ENCODE measurements around the gene SLC39A11. TPM values are rescaled to one million over a fixed set of nuclear protein-coding genes. Genes with fewer than 3 reads are reported as not detected.

The SLC39A11 gene
- total RNA-seq, 1 donor from 2014 or later: 23.2 TPM

GRCh38 chr17:73128496-73128895 lies 36.0 kb upstream of the SLC39A11 start:
- H3K4me3 Mint-ChIP-seq: no peak overlapping the region
- no peak for DNase-seq (ENCODE audit: extremely low spot score, unreplicated experiment)
- no peak for TF ChIP-seq CTCF (conservative IDR thresholded peaks at IDR 0.05)
- no peaks in the 10 kb centered on the region for H3K27me3 Mint-ChIP-seq
- H3K9me3 Mint-ChIP-seq: no peaks in the 10 kb centered on the region
- H3K4me1 Mint-ChIP-seq (ENCODE audit: unreplicated experiment): peaks cover 5% of the 10 kb centered on the region
- no peak overlapping the region for H3K27ac Mint-ChIP-seq
- H3K36me3 Mint-ChIP-seq: no peaks in the 10 kb centered on the region

GRCh38 chr17:73126716-73127473 lies 34.4 kb upstream of the SLC39A11 start:
- DNase-seq (ENCODE audit: extremely low spot score, unreplicated experiment): no peak
- Mint-ChIP-seq H3K36me3 (no peaks in the 10 kb centered on the region), H3K27me3 (peaks cover 3% of the 10 kb centered on the region)

GRCh38 chr17:73123606-73124320 lies 31.3 kb upstream of the SLC39A11 start:
- Mint-ChIP-seq H3K27ac (no peak overlapping the region), H3K9me3 (no peaks in the 10 kb centered on the region)

More at GRCh38 chr17:73126716-73127473, 34.4 kb upstream of the SLC39A11 start:
- no peak overlapping the region for H3K4me3 Mint-ChIP-seq
- no peak overlapping the region for H3K27ac Mint-ChIP-seq
- H3K4me1 Mint-ChIP-seq (ENCODE audit: unreplicated experiment): peaks cover 6% of the 10 kb centered on the region
- no peak for TF ChIP-seq CTCF (conservative IDR thresholded peaks at IDR 0.05)
- H3K9me3 Mint-ChIP-seq: no peaks in the 10 kb centered on the region

GRCh38 chr17:73122953-73123605 lies 30.6 kb upstream of the SLC39A11 start:
- no peaks in the 10 kb centered on the region for H3K36me3 Mint-ChIP-seq
- no peak for TF ChIP-seq CTCF (conservative IDR thresholded peaks at IDR 0.05)
- H3K27ac Mint-ChIP-seq: no peak overlapping the region
- H3K4me3 Mint-ChIP-seq: no peak overlapping the region
- no peak for DNase-seq (ENCODE audit: extremely low spot score, unreplicated experiment)
- peaks cover 5% of the 10 kb centered on the region for H3K4me1 Mint-ChIP-seq (ENCODE audit: unreplicated experiment)
- H3K9me3 Mint-ChIP-seq: no peaks in the 10 kb centered on the region
- H3K27me3 Mint-ChIP-seq: peaks cover 3% of the 10 kb centered on the region

More at GRCh38 chr17:73123606-73124320, 31.3 kb upstream of the SLC39A11 start:
- Mint-ChIP-seq H3K36me3 (no peaks in the 10 kb centered on the region), H3K4me3 (no peak overlapping the region), H3K27me3 (peaks cover 3% of the 10 kb centered on the region), H3K4me1 (ENCODE audit: unreplicated experiment) (peaks cover 5% of the 10 kb centered on the region)
- no peak for DNase-seq (ENCODE audit: extremely low spot score, unreplicated experiment)
- no peak for TF ChIP-seq CTCF (conservative IDR thresholded peaks at IDR 0.05)

- H3K9me3 Mint-ChIP-seq: no peaks in the 10 kb centered on the region
- H3K4me3 Mint-ChIP-seq: no peak overlapping the region
- H3K27ac Mint-ChIP-seq: no peak overlapping the region
- peaks cover 3% of the 10 kb centered on the region for H3K27me3 Mint-ChIP-seq
- H3K4me1 Mint-ChIP-seq (ENCODE audit: unreplicated experiment): peaks cover 5% of the 10 kb centered on the region
- H3K36me3 Mint-ChIP-seq: no peaks in the 10 kb centered on the region
- TF ChIP-seq CTCF (conservative IDR thresholded peaks at IDR 0.05): no peak
- DNase-seq (ENCODE audit: extremely low spot score, unreplicated experiment): no peak
Observed at GRCh38 chr17:73121506-73121905, 29.0 kb upstream of the SLC39A11 start.

Data from type B pancreatic cell (in vitro differentiated cells).